DND-41 (cell line): ENCODE results near the gene METRN.

Source experiments
- EZH2 ChIP-seq: IDR thresholded peaks from 3 replicates; pipeline ENCODE4 v1.6.1; 2012; ENCODE audit warnings: borderline replicate concordance, low read depth, mild to moderate bottlenecking, moderate library complexity, low read length, inconsistent platforms; ENCODE audit not compliant: severe bottlenecking
- TF ChIP-seq, protein P1 (sequence below): IDR thresholded peaks from 2 replicates; pipeline ENCODE4 v1.5.1; 2012; ENCODE audit warnings: borderline replicate concordance, low read length, moderate library complexity, mild to moderate bottlenecking; ENCODE audit not compliant: poor library complexity, severe bottlenecking; ENCODE audit errors: extremely low read depth

DNA sequence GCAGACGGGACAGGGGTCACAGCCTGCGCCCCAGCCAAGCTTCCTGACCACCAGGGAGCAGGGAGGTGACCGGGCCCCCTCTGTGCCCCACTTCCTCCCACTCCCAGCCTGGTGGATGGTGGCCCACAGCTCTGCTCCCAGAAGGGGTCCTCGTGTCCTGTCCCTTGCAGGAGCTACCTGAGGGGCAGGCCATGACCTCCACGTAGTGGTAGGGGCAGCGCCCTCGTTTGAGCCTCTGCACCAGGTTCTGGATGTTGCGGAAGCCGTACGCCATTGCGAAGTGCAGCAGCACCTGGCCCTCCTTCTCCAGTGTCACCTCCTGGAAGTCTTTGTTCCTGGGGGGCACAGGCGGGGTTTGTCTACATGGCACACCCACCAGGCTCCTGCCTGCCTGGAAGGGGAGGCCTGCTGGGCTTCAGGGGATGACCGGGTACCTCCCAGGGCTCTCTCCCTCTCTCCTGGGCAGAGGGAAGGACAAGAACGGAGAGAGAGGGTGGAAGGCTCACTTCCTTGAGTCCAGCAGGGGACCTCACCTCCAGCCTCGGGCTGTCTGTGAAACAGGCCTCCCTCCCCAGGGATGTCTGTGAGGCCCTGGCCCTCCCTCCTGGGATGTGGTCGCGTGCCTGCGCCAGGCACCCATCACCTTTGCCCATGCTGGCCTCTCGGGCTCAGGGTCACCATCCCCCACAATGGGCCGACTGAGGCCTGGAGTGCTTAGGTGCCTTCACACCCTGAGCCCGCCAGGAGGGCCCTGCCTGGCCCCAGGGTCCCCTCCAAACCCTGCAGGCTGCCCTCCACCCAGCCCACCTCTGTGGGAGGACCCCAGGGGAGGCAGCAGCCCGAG, 16.0 kb downstream of the METRN start:
- TF ChIP-seq, protein P1, sequence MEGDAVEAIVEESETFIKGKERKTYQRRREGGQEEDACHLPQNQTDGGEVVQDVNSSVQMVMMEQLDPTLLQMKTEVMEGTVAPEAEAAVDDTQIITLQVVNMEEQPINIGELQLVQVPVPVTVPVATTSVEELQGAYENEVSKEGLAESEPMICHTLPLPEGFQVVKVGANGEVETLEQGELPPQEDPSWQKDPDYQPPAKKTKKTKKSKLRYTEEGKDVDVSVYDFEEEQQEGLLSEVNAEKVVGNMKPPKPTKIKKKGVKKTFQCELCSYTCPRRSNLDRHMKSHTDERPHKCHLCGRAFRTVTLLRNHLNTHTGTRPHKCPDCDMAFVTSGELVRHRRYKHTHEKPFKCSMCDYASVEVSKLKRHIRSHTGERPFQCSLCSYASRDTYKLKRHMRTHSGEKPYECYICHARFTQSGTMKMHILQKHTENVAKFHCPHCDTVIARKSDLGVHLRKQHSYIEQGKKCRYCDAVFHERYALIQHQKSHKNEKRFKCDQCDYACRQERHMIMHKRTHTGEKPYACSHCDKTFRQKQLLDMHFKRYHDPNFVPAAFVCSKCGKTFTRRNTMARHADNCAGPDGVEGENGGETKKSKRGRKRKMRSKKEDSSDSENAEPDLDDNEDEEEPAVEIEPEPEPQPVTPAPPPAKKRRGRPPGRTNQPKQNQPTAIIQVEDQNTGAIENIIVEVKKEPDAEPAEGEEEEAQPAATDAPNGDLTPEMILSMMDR = no peak
- no peak for TF ChIP-seq EZH2
